ENCODE data around the gene DEK. TPM values are rescaled to one million over a fixed set of nuclear protein-coding genes. Genes with fewer than 3 reads are reported as not detected.

Gene DEK
- total RNA-seq, 1 donor from 2014 or later: 39.9 TPM

- peaks cover 27% of the 10 kb centered on the region for H3K27me3 Mint-ChIP-seq (ENCODE audit: low read depth, unreplicated experiment)
- H3K9ac ChIP-seq (ENCODE audit: low read length): peak overlapping the region; percentile 48
Measured at GRCh38 chr6:18276610-18277236, 12.4 kb upstream of the DEK start.

DNA sequence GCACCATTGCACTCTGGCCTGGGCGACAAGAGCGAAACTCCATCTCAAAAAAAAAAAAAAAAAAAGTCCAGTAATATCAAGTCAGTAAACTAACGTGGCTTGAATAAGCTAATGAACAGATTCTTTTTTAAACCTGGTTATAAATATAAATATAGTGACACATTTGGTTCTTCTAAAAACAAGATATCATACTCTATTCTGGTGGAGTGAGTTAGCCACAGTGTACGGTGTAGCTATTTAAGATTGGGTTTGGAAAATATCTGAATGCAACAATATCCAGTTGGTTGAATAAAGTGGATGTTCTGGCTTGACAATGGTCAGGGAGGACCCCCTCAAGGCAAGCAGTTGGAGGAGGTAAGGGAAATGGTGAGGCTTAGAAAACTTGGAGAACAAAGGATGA lies 5.9 kb upstream of the DEK start:
- no peak for FAIRE-seq
- H3K4me1 ChIP-seq (ENCODE audit: insufficient read depth, low read length): peaks cover 4% of the 10 kb centered on the region
- H4K20me1 ChIP-seq (ENCODE audit: insufficient read depth, low read length): no peaks in the 10 kb centered on the region
- Mint-ChIP-seq H3K4me3 (ENCODE audit: unreplicated experiment) (no peak overlapping the region), H3K27ac (ENCODE audit: unreplicated experiment) (no peak overlapping the region), H3K4me1 (ENCODE audit: low read depth, unreplicated experiment) (peaks cover 1% of the 10 kb centered on the region), H3K9me3 (ENCODE audit: unreplicated experiment) (peaks cover 2% of the 10 kb centered on the region), H3K36me3 (ENCODE audit: low read depth, unreplicated experiment) (no peaks in the 10 kb centered on the region), H3K27me3 (ENCODE audit: low read depth, unreplicated experiment) (peaks cover 2% of the 10 kb centered on the region)
- no peaks in the 10 kb centered on the region for H3K27me3 ChIP-seq (ENCODE audit: insufficient read depth, low read length)
- H3K79me2 ChIP-seq (ENCODE audit: insufficient read depth, low read length): no peaks in the 10 kb centered on the region
- H3K36me3 ChIP-seq (ENCODE audit: insufficient read depth, low read length): no peaks in the 10 kb centered on the region
- no peak overlapping the region for H3K4me2 ChIP-seq (ENCODE audit: low read length)
- no peak overlapping the region for H2AFZ ChIP-seq (ENCODE audit: low read depth, low read length)
- H3K9ac ChIP-seq (ENCODE audit: low read length): no peak overlapping the region
- no peaks in the 10 kb centered on the region for H3K9me3 ChIP-seq (ENCODE audit: insufficient read depth, low read depth, low read length)
- H3K27ac ChIP-seq (ENCODE audit: low read depth, low read length): no peak overlapping the region
- no peak overlapping the region for H3K4me3 ChIP-seq (ENCODE audit: insufficient read depth, low read depth, low read length)
- DNase-seq (ENCODE audit: low read depth): no peak
- TF ChIP-seq, protein P1, sequence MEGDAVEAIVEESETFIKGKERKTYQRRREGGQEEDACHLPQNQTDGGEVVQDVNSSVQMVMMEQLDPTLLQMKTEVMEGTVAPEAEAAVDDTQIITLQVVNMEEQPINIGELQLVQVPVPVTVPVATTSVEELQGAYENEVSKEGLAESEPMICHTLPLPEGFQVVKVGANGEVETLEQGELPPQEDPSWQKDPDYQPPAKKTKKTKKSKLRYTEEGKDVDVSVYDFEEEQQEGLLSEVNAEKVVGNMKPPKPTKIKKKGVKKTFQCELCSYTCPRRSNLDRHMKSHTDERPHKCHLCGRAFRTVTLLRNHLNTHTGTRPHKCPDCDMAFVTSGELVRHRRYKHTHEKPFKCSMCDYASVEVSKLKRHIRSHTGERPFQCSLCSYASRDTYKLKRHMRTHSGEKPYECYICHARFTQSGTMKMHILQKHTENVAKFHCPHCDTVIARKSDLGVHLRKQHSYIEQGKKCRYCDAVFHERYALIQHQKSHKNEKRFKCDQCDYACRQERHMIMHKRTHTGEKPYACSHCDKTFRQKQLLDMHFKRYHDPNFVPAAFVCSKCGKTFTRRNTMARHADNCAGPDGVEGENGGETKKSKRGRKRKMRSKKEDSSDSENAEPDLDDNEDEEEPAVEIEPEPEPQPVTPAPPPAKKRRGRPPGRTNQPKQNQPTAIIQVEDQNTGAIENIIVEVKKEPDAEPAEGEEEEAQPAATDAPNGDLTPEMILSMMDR (IDR thresholded peaks at IDR 0.05; ENCODE audit: insufficient read depth, low read depth, low read length): no peak
- TF ChIP-seq EZH2 (IDR thresholded peaks at IDR 0.05; ENCODE audit: insufficient read depth, low read length): no peak

More at GRCh38 chr6:18276610-18277236, 12.4 kb upstream of the DEK start:
- Histone ChIP-seq H2AFZ (ENCODE audit: low read depth, low read length) (no peak overlapping the region), H3K36me3 (ENCODE audit: insufficient read depth, low read length) (no peaks in the 10 kb centered on the region), H3K9me3 (ENCODE audit: insufficient read depth, low read depth, low read length) (no peaks in the 10 kb centered on the region), H4K20me1 (ENCODE audit: insufficient read depth, low read length) (no peaks in the 10 kb centered on the region), H3K27me3 (ENCODE audit: insufficient read depth, low read length) (peaks cover 34% of the 10 kb centered on the region), H3K4me3 (ENCODE audit: insufficient read depth, low read depth, low read length) (peak overlapping the region; percentile 57), H3K79me2 (ENCODE audit: insufficient read depth, low read length) (no peaks in the 10 kb centered on the region), H3K4me2 (ENCODE audit: low read length) (peak overlapping the region; percentile 88), H3K27ac (ENCODE audit: low read depth, low read length) (no peak overlapping the region), H3K4me1 (ENCODE audit: insufficient read depth, low read length) (peaks cover 3% of the 10 kb centered on the region)
- no peak for TF ChIP-seq EZH2 (IDR thresholded peaks at IDR 0.05; ENCODE audit: insufficient read depth, low read length)
- TF ChIP-seq, protein P1 (IDR thresholded peaks at IDR 0.05; ENCODE audit: insufficient read depth, low read depth, low read length): no peak
- DNase-seq (ENCODE audit: low read depth) (no peak), FAIRE-seq (no peak)
- Mint-ChIP-seq H3K36me3 (ENCODE audit: low read depth, unreplicated experiment) (no peaks in the 10 kb centered on the region), H3K9me3 (ENCODE audit: unreplicated experiment) (peaks cover 2% of the 10 kb centered on the region), H3K4me3 (ENCODE audit: unreplicated experiment) (peak overlapping the region; percentile 82), H3K27ac (ENCODE audit: unreplicated experiment) (no peak overlapping the region), H3K4me1 (ENCODE audit: low read depth, unreplicated experiment) (no peaks in the 10 kb centered on the region)

GRCh38 chr6:18269717-18270116 lies 5.4 kb upstream of the DEK start:
- no peak for DNase-seq (ENCODE audit: low read depth)
- peaks cover 2% of the 10 kb centered on the region for H3K9me3 Mint-ChIP-seq (ENCODE audit: unreplicated experiment)
- peaks cover 7% of the 10 kb centered on the region for H3K4me1 ChIP-seq (ENCODE audit: insufficient read depth, low read length)
- no peak overlapping the region for H3K27ac Mint-ChIP-seq (ENCODE audit: unreplicated experiment)
- no peaks in the 10 kb centered on the region for H3K36me3 ChIP-seq (ENCODE audit: insufficient read depth, low read length)
- H3K27me3 Mint-ChIP-seq (ENCODE audit: low read depth, unreplicated experiment): no peaks in the 10 kb centered on the region
- H3K4me3 Mint-ChIP-seq (ENCODE audit: unreplicated experiment): no peak overlapping the region
- no peak for FAIRE-seq
- no peak overlapping the region for H3K27ac ChIP-seq (ENCODE audit: low read depth, low read length)
- no peak overlapping the region for H3K9ac ChIP-seq (ENCODE audit: low read length)
- H3K4me1 Mint-ChIP-seq (ENCODE audit: low read depth, unreplicated experiment): peaks cover 2% of the 10 kb centered on the region
- no peaks in the 10 kb centered on the region for H3K36me3 Mint-ChIP-seq (ENCODE audit: low read depth, unreplicated experiment)
- no peaks in the 10 kb centered on the region for H4K20me1 ChIP-seq (ENCODE audit: insufficient read depth, low read length)
- H3K79me2 ChIP-seq (ENCODE audit: insufficient read depth, low read length): no peaks in the 10 kb centered on the region
- no peak for TF ChIP-seq EZH2 (IDR thresholded peaks at IDR 0.05; ENCODE audit: insufficient read depth, low read length)
- TF ChIP-seq, protein P1 (IDR thresholded peaks at IDR 0.05; ENCODE audit: insufficient read depth, low read depth, low read length): no peak
- H3K9me3 ChIP-seq (ENCODE audit: insufficient read depth, low read depth, low read length): no peaks in the 10 kb centered on the region
- no peak overlapping the region for H2AFZ ChIP-seq (ENCODE audit: low read depth, low read length)
- H3K4me3 ChIP-seq (ENCODE audit: insufficient read depth, low read depth, low read length): no peak overlapping the region
- no peak overlapping the region for H3K4me2 ChIP-seq (ENCODE audit: low read length)
- no peaks in the 10 kb centered on the region for H3K27me3 ChIP-seq (ENCODE audit: insufficient read depth, low read length)

All from astrocyte (in vitro differentiated cells and primary cell).